Dedifferentiated amniotic fluid mesenchymal stem cell (primary cell): ENCODE data around the gene VPREB1.
"Not testable (repeated sequence)": the region's sequence is repeated elsewhere in the genome, so short reads cannot be mapped to it uniquely, and the experiment has no call there.

Source experiments
- DNase-seq: peaks from one replicate; pipeline ENCODE4 v3.0.0-alpha.2; 2016; ENCODE audit errors: extremely low spot score

Gene VPREB1

DNA sequence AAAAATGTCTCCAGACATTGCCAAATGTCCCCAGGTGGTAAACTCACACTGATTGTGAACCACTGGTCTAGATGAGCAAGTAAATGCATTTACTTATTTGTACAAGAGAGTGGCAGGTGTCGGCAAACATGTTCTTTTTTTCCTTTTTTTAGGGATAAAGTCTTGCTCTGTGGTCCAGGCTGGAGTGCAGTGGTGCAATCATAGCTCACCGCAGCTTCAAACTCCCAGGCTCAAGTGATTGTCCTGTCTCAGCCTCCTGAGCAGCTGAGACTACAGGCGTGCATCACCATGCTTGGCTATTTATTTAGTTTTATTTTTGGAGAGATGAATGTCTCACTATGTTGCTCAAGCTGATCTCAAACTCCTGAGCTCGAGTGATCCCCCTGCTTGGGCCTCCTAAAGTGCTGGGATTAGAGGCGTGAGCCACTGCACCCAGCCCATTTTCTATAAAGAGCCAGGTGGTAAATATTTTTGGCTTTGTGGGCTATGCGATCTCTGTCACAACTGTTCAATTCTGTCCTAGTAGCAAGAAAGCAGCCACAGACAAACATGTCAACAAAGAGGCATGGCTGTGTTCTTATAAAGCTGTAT is 1.4 kb downstream of the VPREB1 start:
- DNase-seq = no peak

DNA sequence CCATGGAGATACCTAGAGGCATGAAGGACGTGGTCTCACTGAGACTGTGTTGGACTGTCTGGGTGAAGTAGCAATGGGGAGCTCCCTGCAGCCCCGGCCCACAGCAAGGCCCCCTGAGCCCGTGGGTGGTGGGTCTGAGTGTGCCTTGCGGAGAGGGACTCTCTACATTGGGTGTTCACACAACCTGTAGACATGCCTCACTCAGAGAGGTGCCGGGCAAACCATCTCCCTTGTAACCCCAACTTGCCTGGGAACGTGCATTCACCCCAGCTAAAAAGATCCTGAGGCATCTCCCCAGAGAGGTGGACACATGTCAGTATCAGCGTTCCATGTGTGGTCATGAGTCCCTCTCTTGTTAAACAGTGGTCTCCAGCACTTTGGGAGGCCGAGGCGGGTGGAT is 2.1 kb downstream of the VPREB1 start:
- no peak for DNase-seq

GRCh38 chr22:22248878-22249277 is 4.3 kb downstream of the VPREB1 start:
- DNase-seq = no peak

- DNase-seq = not testable (repeated sequence)
These were observed 6.1 kb downstream of the VPREB1 start for GRCh38 chr22:22250651-22251050.

DNA sequence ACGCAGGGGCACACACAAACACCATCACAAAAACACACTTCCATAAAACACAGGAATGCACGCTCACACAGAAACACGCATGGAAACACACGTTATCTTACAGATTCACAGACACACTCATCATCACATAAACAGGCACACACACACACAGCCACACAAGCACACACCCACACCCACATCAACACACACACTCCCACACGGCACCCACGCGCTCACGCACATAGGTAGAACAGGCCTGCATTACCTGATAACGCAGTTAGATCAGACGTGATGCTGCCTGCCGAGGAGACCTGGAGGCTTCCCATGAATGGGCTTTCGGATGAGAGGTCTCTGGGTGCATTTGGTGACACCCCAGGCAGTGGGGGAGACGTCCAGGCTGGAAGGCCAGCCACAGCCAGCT is 11.5 kb downstream of the VPREB1 start:
- not testable (repeated sequence) for DNase-seq

- not testable (repeated sequence) for DNase-seq
These were observed 14.2 kb downstream of the VPREB1 start for GRCh38 chr22:22258597-22259415.

DNA sequence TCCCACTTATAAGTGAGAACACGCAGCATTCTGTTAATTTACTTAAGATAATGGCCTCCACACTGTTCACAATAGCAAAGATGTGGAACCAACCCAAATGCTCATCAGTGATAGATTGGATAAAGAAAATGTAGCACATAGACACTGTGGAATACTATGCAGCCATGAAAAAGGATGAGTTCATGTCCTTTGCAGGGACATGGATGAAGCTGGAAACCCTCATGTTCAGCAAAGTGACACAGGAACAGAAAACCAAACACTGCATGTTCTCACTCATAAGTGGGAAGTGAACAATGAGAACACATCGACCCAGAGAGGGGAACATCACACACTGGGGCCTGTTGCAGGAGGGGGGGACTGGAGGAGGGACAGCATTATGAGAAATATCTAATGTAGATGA is 15.6 kb downstream of the VPREB1 start:
- not testable (repeated sequence) for DNase-seq

GRCh38 chr22:22260586-22260985 is 16.0 kb downstream of the VPREB1 start:
- not testable (repeated sequence) for DNase-seq

GRCh38 chr22:22262332-22263074 is 17.9 kb downstream of the VPREB1 start:
- DNase-seq = peak; percentile 15

GRCh38 chr22:22263823-22264222 is 19.2 kb downstream of the VPREB1 start:
- DNase-seq = not testable (repeated sequence)

DNA sequence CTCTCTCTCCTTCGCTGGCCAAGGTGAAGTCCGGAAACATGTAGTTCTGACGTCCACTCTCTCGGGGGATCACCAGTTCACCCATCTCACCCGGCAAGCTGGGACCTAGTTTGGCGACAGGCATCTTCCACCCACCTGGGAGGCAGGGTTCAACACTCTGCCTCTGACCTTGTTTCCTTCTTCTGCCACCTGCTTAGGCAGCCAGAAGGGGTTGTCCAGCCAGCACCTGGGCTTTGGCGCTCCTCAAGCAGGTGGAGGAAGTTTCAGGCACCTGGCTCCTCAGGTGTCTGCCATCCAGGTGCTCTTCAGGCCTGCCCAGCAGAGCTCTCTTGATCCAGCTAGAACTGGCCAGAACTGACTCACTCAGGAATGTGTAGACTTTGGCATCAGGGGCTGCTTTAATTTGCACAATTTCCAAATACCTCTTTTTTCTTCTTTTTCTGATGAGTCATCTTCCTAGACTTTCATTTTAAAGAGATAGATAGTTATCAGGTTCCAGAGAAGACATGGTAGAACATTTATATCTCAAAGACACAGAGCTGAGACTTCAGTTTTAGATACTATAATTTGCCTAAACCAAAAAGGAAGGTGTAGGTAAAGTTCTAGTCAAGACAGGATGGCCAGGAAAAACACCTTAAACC is 25.6 kb downstream of the VPREB1 start:
- not testable (repeated sequence) for DNase-seq

GRCh38 chr22:22277423-22277822 is 32.8 kb downstream of the VPREB1 start:
- not testable (repeated sequence) for DNase-seq

- not testable (repeated sequence) for DNase-seq
These were observed 40.6 kb downstream of the VPREB1 start for GRCh38 chr22:22284962-22285756.

DNA sequence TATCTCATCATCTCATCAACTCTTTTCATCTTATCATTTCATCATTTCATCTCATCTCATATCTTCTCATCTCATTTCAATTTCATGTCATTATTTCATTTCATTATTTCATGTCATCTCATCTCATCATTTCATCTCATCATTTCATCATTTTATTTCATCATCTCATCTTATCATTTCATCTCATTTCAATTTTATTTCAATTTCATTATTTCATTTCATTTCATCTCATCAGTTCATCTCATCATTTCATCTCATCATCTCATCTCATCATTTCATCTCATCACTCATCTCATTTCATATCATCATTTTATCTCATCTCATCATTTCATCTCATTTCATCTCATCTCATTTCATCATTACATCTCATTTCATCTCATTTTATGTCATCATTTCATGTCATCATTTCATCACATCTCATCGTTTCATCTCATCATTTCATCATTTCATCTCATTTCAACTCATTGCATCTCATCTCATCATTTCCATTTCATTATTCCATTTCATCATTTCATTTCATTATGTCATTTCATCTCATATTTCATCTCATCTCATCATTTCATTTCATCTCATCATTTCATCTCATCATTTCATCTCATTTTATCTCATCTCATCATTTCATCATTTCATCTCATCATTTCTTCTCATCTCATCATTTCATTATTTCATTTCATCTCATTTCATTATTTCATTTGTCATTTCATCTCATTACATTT is 42.0 kb downstream of the VPREB1 start:
- not testable (repeated sequence) for DNase-seq

- DNase-seq = not testable (repeated sequence)
These were observed 42.6 kb downstream of the VPREB1 start for GRCh38 chr22:22287106-22287626.

GRCh38 chr22:22289666-22290065 is 45.1 kb downstream of the VPREB1 start:
- DNase-seq = not testable (repeated sequence)

GRCh38 chr22:22291129-22291806 is 46.7 kb downstream of the VPREB1 start:
- DNase-seq = not testable (repeated sequence)

DNA sequence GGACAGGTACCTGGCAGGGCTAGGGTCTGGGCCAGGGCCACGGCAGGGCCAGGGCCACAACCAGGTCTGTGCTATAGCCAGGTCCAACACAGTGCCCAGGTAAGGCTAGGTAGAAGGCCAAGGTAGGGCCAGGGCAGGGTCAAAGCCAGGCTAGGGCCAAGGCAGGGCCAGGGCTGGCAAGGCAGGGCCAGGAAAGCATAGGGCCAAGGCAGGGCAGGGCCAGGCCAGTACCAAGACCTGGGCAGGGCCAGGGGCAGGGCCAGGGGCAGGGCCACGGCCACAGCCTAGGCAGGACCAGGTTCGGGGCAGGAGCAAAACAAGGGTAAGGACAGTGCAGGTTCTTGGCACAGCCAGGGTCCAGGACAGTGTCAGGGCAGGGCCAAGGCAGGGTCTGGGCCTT is 48.1 kb downstream of the VPREB1 start:
- DNase-seq = not testable (repeated sequence)

DNA sequence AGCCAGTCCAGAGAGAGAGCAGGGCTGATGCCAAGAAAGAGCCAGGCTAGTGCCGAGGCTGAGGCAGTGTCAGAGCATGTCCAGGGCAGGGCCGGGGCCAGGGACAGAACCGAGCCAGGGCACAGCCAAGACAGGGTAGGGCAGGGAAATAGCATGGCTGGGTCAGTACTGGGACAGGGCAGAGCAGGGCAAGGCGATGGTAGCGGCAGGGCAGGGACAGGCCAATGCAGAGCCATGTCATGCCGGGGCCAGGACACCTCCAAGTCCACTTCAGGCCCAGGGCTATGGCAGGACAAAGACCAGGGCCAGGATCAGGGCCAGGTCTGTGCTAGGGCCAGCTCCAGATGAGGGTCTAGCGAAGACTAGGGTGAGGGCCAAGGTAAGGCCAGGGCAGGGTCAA is 48.9 kb downstream of the VPREB1 start:
- DNase-seq = not testable (repeated sequence)

- not testable (repeated sequence) for DNase-seq
These were observed 50.1 kb downstream of the VPREB1 start for GRCh38 chr22:22294641-22295040.
